Nephron (organoid): ENCODE data around the gene PCIF1.
"Not testable (repeated sequence)": the region's sequence is repeated elsewhere in the genome, so short reads cannot be mapped to it uniquely, and the experiment has no call there.

Experiments used
- H3K27ac Mint-ChIP-seq, 3 experiments: 2 replicates each; pipeline ENCODE4 v1.8.0; 2020; ENCODE audit warnings: mixed read lengths in 3 of 3, mild to moderate bottlenecking in 2 of 3, moderate library complexity in 1 of 3
- H3K27me3 Mint-ChIP-seq: 2 replicates; pipeline ENCODE4 v1.8.0; 2021; ENCODE audit warnings: low read depth, mild to moderate bottlenecking, moderate library complexity, mixed read lengths
- H3K36me3 Mint-ChIP-seq: 2 replicates; pipeline ENCODE4 v1.8.0; 2020; ENCODE audit warnings: low read depth, mixed read lengths
- H3K4me1 Mint-ChIP-seq: 2 replicates; pipeline ENCODE4 v1.8.0; 2020; ENCODE audit warnings: mixed read lengths
- H3K4me3 Mint-ChIP-seq, 3 experiments: 2 replicates each; pipeline ENCODE4 v1.8.0; 2020; ENCODE audit warnings: mild to moderate bottlenecking in 3 of 3, mixed read lengths in 3 of 3, moderate library complexity in 2 of 3
- H3K9me3 Mint-ChIP-seq: 2 replicates; pipeline ENCODE4 v1.8.0; 2020; ENCODE audit warnings: mixed read lengths
- TF ChIP-seq, protein P1 (sequence below), 3 experiments: fragments of 200-600 bp; sonication (generic); IDR thresholded peaks; one replicate each; pipeline ENCODE4 v1.5.0; 2021; ENCODE audit warnings: antibody characterized with exemption in 3 of 3; ENCODE audit not compliant: unreplicated experiment in 3 of 3

The PCIF1 gene

DNA sequence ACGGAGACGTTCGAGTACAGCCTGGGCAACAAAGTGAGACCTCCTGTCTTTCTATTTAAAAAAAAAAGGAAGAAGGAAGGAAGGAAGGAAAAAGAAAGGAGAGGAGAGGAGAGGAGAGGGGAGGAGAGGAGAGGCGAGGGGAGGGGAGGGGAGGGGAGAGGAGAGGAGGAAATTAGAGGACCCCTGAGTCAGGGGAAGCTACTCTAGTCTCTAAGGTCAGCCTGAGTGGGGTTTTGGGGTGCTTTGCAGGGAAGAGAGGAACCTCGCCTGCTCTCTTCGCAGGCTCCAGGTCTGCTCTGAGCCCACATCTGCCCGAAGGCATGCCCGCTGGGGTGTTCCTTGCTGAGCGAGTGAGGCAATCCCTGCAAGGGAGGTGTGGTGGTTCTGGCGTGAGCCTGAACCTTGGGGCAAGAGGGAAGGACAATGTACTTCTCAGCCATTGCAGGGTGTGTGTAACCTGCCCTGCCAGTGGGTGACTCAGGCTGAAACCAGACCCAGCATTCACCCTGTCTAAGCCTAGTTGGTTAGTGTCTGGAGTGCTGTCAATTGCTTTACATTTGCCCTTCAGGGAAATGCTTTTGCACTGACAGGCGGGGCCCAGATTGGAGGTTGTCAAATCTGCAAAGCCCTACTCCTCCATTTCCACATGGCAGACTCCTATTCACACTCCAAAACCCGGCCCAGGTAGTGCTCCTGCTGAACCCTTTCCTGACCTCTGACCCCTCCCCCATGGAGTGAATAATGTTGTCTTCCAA is 58.9 kb downstream of the PCIF1 start:
- Mint-ChIP-seq H3K4me3 (no peak overlapping the region), H3K4me1 (no peaks in the 10 kb centered on the region), H3K27ac (no peak overlapping the region), H3K27me3 (peaks cover 15% of the 10 kb centered on the region), H3K36me3 (no peaks in the 10 kb centered on the region), H3K9me3 (no peaks in the 10 kb centered on the region)
- TF ChIP-seq, protein P1, sequence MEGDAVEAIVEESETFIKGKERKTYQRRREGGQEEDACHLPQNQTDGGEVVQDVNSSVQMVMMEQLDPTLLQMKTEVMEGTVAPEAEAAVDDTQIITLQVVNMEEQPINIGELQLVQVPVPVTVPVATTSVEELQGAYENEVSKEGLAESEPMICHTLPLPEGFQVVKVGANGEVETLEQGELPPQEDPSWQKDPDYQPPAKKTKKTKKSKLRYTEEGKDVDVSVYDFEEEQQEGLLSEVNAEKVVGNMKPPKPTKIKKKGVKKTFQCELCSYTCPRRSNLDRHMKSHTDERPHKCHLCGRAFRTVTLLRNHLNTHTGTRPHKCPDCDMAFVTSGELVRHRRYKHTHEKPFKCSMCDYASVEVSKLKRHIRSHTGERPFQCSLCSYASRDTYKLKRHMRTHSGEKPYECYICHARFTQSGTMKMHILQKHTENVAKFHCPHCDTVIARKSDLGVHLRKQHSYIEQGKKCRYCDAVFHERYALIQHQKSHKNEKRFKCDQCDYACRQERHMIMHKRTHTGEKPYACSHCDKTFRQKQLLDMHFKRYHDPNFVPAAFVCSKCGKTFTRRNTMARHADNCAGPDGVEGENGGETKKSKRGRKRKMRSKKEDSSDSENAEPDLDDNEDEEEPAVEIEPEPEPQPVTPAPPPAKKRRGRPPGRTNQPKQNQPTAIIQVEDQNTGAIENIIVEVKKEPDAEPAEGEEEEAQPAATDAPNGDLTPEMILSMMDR (IDR thresholded peaks at IDR 0.05; ENCODE audit: unreplicated experiment in 3 of 3): no peak

DNA sequence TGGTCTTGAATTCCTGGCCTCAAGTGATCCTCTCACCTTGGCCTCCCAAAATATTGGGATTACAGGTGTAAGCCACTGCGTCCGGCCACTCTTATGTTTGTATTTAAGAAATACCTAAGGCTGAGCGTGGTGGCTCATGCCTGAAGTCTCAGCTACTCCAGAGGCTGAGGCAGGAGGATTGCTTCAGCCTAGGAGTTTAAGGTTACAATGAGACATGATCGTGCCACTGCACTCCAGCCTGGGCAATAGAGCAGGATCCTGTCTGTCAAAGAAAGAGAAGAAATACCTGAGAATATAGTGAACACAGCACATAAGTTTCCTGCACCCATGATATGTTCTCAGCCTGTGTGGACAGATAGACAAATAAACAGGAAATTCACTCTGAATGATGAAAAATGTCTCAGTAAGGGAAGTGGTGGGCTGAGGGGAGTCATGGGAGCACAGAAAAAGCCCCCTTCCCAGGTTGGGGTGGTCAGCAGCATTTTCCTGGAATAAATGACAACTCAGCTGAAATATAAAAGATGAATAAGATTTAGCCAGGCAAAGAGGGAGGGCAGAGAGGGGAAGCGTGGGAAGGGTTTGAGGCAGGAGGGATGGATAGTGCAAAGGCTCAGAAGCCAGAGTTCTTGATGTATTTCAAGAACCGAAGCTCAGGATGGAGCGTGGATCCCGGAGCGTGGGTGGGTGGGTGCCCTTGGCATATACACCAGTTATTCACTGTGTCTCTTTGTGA is 60.4 kb downstream of the PCIF1 start:
- H3K4me1 Mint-ChIP-seq: no peaks in the 10 kb centered on the region
- TF ChIP-seq, protein P1 (IDR thresholded peaks at IDR 0.05; ENCODE audit: unreplicated experiment in 3 of 3): no peak
- peaks cover 11% of the 10 kb centered on the region for H3K27me3 Mint-ChIP-seq
- no peaks in the 10 kb centered on the region for H3K36me3 Mint-ChIP-seq
- H3K9me3 Mint-ChIP-seq: no peaks in the 10 kb centered on the region
- H3K4me3 Mint-ChIP-seq: no peak overlapping the region
- no peak overlapping the region for H3K27ac Mint-ChIP-seq

DNA sequence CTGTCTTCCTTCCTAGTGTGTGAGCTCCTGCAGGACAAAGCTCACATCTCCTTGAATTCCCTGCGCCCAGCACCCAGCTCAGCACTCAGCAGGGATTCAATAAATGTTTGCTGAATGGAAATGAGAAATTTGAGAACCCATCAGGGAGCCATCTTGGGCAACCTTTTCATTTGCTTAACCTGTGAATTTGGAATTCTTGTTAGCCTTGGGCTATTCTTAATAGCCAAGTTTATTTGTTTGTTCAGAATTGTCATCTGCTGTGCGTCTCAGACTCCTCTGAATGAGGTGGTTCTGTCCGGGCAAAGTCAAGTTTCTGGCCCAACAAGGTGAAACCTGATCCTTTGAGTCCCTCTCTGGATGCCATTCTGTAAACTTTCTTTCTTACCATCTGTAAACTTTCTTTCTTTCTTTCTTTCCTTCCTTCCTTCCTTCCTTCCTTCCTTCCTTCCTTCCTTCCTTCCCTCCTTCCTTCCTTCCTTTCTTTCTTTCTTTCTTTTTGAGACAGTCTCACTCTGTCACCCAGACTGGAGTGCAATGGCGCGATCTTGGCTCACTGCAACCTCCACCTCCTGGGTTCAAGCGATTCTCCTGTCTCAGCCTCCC is 61.1 kb downstream of the PCIF1 start:
- H3K9me3 Mint-ChIP-seq, H3K4me3 Mint-ChIP-seq, H3K27ac Mint-ChIP-seq, H3K4me1 Mint-ChIP-seq, H3K36me3 Mint-ChIP-seq: not testable (repeated sequence)
- H3K27me3 Mint-ChIP-seq: peaks cover 16% of the 10 kb centered on the region

DNA sequence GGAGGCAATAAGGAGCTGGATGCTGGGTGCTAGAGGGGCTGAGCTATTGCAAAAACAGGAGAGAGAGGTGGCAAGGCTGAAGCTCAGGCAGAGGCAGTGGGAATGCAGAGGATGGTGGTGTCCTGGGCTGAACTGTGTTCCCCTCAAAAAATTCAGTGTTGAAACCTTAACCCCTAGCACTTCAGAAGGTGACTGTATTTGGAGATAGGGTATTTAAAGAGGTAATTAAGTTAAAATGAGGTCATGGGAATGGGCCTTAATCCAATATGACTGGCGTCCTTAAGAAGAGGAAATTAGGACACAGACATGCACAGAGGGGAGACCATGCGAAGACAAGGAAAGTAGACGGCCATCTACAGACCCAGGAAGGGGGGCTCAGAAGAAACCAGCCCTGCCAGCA is 62.7 kb downstream of the PCIF1 start:
- TF ChIP-seq, protein P1 (IDR thresholded peaks at IDR 0.05; ENCODE audit: unreplicated experiment in 3 of 3): no peak

More for the DNA sequence above, 62.7 kb downstream of the PCIF1 start:
- Mint-ChIP-seq H3K4me1 (no peaks in the 10 kb centered on the region), H3K27ac (no peak overlapping the region), H3K36me3 (no peaks in the 10 kb centered on the region), H3K9me3 (no peaks in the 10 kb centered on the region), H3K4me3 (no peak overlapping the region), H3K27me3 (peaks cover 17% of the 10 kb centered on the region)
